H9 (cell line): Measurements from ENCODE around the gene DEPP1. TPM values are rescaled to one million over a fixed set of nuclear protein-coding genes. Genes with fewer than 3 reads are reported as not detected.

Experiments
- DNase-seq: peaks from one replicate; pipeline ENCODE4 v3.0.0-alpha.2; 2017
- H2AFZ ChIP-seq: one replicate; pipeline ENCODE4 v1.6.1; 2013; ENCODE audit warnings: mild to moderate bottlenecking, low read length, control low read depth, moderate library complexity
- H2AK5ac ChIP-seq: 2 replicates; pipeline ENCODE4 v1.6.1; 2013; ENCODE audit warnings: low read length, control low read depth, mixed read lengths; ENCODE audit not compliant: insufficient read length
- H2BK120ac ChIP-seq: one replicate; pipeline ENCODE4 v1.6.1; 2013; ENCODE audit warnings: low read depth, mild to moderate bottlenecking, low read length, control low read depth, inconsistent platforms; ENCODE audit not compliant: poor library complexity, severe bottlenecking
- H2BK12ac ChIP-seq: 2 replicates; pipeline ENCODE4 v1.6.1; 2013; ENCODE audit warnings: low read length, control low read depth, mixed read lengths, low read depth; ENCODE audit not compliant: insufficient read length
- H2BK15ac ChIP-seq: 2 replicates; pipeline ENCODE4 v1.6.1; 2013; ENCODE audit warnings: low read depth, low read length, control low read depth
- H2BK20ac ChIP-seq: one replicate; pipeline ENCODE4 v1.6.1; 2013; ENCODE audit warnings: low read depth, mild to moderate bottlenecking, low read length, control low read depth, inconsistent platforms; ENCODE audit not compliant: poor library complexity, severe bottlenecking
- H2BK5ac ChIP-seq: 2 replicates; pipeline ENCODE4 v1.6.1; 2013; ENCODE audit warnings: low read length, control low read depth, mixed read lengths; ENCODE audit not compliant: insufficient read length
- H3K14ac ChIP-seq: 2 replicates; pipeline ENCODE4 v1.6.1; 2013; ENCODE audit warnings: low read length, control low read depth; ENCODE audit not compliant: insufficient read depth
- H3K18ac ChIP-seq: 2 replicates; pipeline ENCODE4 v1.6.1; 2013; ENCODE audit warnings: low read depth, mild to moderate bottlenecking, mixed read lengths, low read length, control low read depth; ENCODE audit not compliant: insufficient read length
- H3K23ac ChIP-seq: 2 replicates; pipeline ENCODE4 v1.6.1; 2013; ENCODE audit warnings: low read length, control low read depth, mixed read lengths, low read depth; ENCODE audit not compliant: insufficient read length
- H3K23me2 ChIP-seq: 2 replicates; pipeline ENCODE4 v1.6.1; 2013; ENCODE audit warnings: low read depth, mild to moderate bottlenecking, mixed read lengths, low read length, control low read depth; ENCODE audit not compliant: insufficient read length, poor library complexity, severe bottlenecking
- H3K27ac ChIP-seq: 2 replicates; pipeline ENCODE4 v1.5.1; 2013; ENCODE audit warnings: low read length, control low read depth, mixed read lengths, low read depth; ENCODE audit not compliant: insufficient read length
- H3K27me3 ChIP-seq: 2 replicates; pipeline ENCODE4 v1.6.1; 2013; ENCODE audit warnings: low read length, control low read depth, inconsistent platforms; ENCODE audit not compliant: insufficient read depth
- H3K4ac ChIP-seq: 2 replicates; pipeline ENCODE4 v1.6.1; 2013; ENCODE audit warnings: low read depth, mild to moderate bottlenecking, control low read depth, inconsistent platforms, low read length, moderate library complexity
- H3K4me1 ChIP-seq: 2 replicates; pipeline ENCODE4 v1.6.1; 2013; ENCODE audit warnings: low read length, control low read depth, inconsistent platforms; ENCODE audit not compliant: insufficient read depth
- H3K4me2 ChIP-seq: 2 replicates; pipeline ENCODE4 v1.6.1; 2013; ENCODE audit warnings: low read length, control low read depth, mixed read lengths; ENCODE audit not compliant: insufficient read length, insufficient read depth
- H3K56ac ChIP-seq: 2 replicates; pipeline ENCODE4 v1.6.1; 2013; ENCODE audit warnings: low read depth, mild to moderate bottlenecking, mixed read lengths, low read length, control low read depth; ENCODE audit not compliant: insufficient read length
- H3K79me1 ChIP-seq: 2 replicates; pipeline ENCODE4 v1.6.1; 2013; ENCODE audit warnings: low read depth, mild to moderate bottlenecking, moderate library complexity, low read length, control low read depth, inconsistent platforms; ENCODE audit not compliant: insufficient read depth, poor library complexity, severe bottlenecking
- H3K79me2 ChIP-seq: 2 replicates; pipeline ENCODE4 v1.6.1; 2013; ENCODE audit warnings: low read length, control low read depth, inconsistent platforms; ENCODE audit not compliant: insufficient read depth
- H3K9ac ChIP-seq: 2 replicates; pipeline ENCODE4 v1.6.1; 2013; ENCODE audit warnings: low read length, control low read depth, mixed read lengths; ENCODE audit not compliant: insufficient read length; ENCODE audit errors: extremely low read depth
- H3K9me3 ChIP-seq: one replicate; pipeline ENCODE4 v1.6.1; 2013; ENCODE audit warnings: low read depth, low read length, inconsistent platforms; ENCODE audit not compliant: control insufficient read depth
- H3T11ph ChIP-seq: one replicate; pipeline ENCODE4 v1.6.1; 2013; ENCODE audit warnings: mild to moderate bottlenecking, low read length, control low read depth, inconsistent platforms
- H4K20me1 ChIP-seq: one replicate; pipeline ENCODE4 v1.6.1; 2013; ENCODE audit not compliant: control insufficient read depth, insufficient read length, insufficient read depth
- H4K5ac ChIP-seq: 2 replicates; pipeline ENCODE4 v1.6.1; 2013; ENCODE audit warnings: low read depth, mild to moderate bottlenecking, mixed read lengths, low read length, control low read depth; ENCODE audit not compliant: insufficient read length
- H4K8ac ChIP-seq: replicated peaks from 2 replicates; pipeline ENCODE4 v1.6.1; 2013; ENCODE audit warnings: low read length, control low read depth, mixed read lengths, low read depth; ENCODE audit not compliant: insufficient read length
- H4K91ac ChIP-seq: 2 replicates; pipeline ENCODE4 v1.6.1; 2013; ENCODE audit warnings: low read depth, mild to moderate bottlenecking, moderate library complexity, mixed read lengths, low read length, control low read depth; ENCODE audit not compliant: insufficient read length
- H3K27ac Mint-ChIP-seq, 3 experiments: 2 replicates in 2 of 3; 3 replicates in 1 of 3; pipeline ENCODE4 v1.8.0; 2020 to 2021; ENCODE audit warnings: mixed read lengths in 3 of 3, mild to moderate bottlenecking in 1 of 3, moderate library complexity in 1 of 3
- H3K27me3 Mint-ChIP-seq: 2 replicates; pipeline ENCODE4 v1.8.0; 2021; ENCODE audit warnings: low read depth, mild to moderate bottlenecking, moderate library complexity, mixed read lengths
- H3K36me3 Mint-ChIP-seq, 3 experiments: 2 replicates in 2 of 3; 3 replicates in 1 of 3; pipeline ENCODE4 v1.8.0; 2020 to 2021; ENCODE audit warnings: low read depth in 3 of 3, mixed read lengths in 3 of 3; ENCODE audit not compliant: insufficient read depth in 1 of 3
- H3K4me1 Mint-ChIP-seq, 2 experiments: 2 replicates each; pipeline ENCODE4 v1.8.0; 2020; ENCODE audit warnings: mixed read lengths in 2 of 2
- H3K4me3 Mint-ChIP-seq, 2 experiments: 2 replicates in 1 of 2; 3 replicates in 1 of 2; pipeline ENCODE4 v1.8.0; 2020 to 2021; ENCODE audit warnings: mild to moderate bottlenecking in 2 of 2, mixed read lengths in 2 of 2, moderate library complexity in 1 of 2
- H3K9me3 Mint-ChIP-seq, 2 experiments: 2 replicates in 1 of 2; 3 replicates in 1 of 2; pipeline ENCODE4 v1.8.0; 2020; ENCODE audit warnings: mild to moderate bottlenecking in 2 of 2, mixed read lengths in 2 of 2, moderate library complexity in 1 of 2
- WGBS: extraction: QIAGEN DNeasy Blood & Tissue Kit; methylation state at CpG from one replicate; pipeline ENCODE4 v1.1.7; 2013; ENCODE audit warnings: missing lambda C conversion rate, low lambda C conversion rate, mixed read lengths; ENCODE audit not compliant: insufficient read length; ENCODE audit errors: extremely low coverage; 5-methylcytosine and 5-hydroxymethylcytosine counted together
- total RNA-seq: library from RNA; stranded (reverse); gene quantifications from 2 replicates; pipeline ENCODE4 v1.2.1, GENCODE V29; 2021
- TF ChIP-seq, protein P1 (sequence below): fragments of 200-600 bp; sonication (generic); conservative IDR thresholded peaks from 3 replicates; pipeline ENCODE4 v1.8.0; 2021; ENCODE audit warnings: antibody characterized with exemption, mild to moderate bottlenecking

The DEPP1 gene
- total RNA-seq, 1 experiment from 2014 or later = 2.4 TPM

GRCh38 chr10:44997105-44997748 lies 18.6 kb upstream of the DEPP1 start:
- H3K18ac ChIP-seq = no peak overlapping the region
- Mint-ChIP-seq H3K36me3 (peaks cover 0 to 22% (median 3%) of the 10 kb centered on the region in 3 experiments; a peak in 3 of 7 replicates), H3K27ac (no peak overlapping the region), H3K4me3 (no peak overlapping the region), H3K4me1 (peaks cover 45 to 46% of the 10 kb centered on the region in 2 experiments), H3K27me3 (peaks cover 12% of the 10 kb centered on the region), H3K9me3 (peaks cover under 1 to 13% of the 10 kb centered on the region in 2 experiments; a peak in 4 of 5 replicates)
- no peak overlapping the region for H2AK5ac ChIP-seq
- H3K79me2 ChIP-seq = no peaks in the 10 kb centered on the region; the same call in 1 of the 2 replicates
- no peak overlapping the region for H2BK120ac ChIP-seq
- no peak overlapping the region for H3K27ac ChIP-seq
- no peak overlapping the region for H3K56ac ChIP-seq
- no peak overlapping the region for H3K14ac ChIP-seq
- H2BK15ac ChIP-seq = no peak overlapping the region
- H3K9me3 ChIP-seq = no peaks in the 10 kb centered on the region
- H3K4ac ChIP-seq = no peak overlapping the region
- WGBS = no CpG with 5 or more reads among the region's 6 CpGs
- no peak overlapping the region for H2BK5ac ChIP-seq
- H2BK20ac ChIP-seq = no peak overlapping the region
- no peak overlapping the region for H2AFZ ChIP-seq
- TF ChIP-seq, protein P1, sequence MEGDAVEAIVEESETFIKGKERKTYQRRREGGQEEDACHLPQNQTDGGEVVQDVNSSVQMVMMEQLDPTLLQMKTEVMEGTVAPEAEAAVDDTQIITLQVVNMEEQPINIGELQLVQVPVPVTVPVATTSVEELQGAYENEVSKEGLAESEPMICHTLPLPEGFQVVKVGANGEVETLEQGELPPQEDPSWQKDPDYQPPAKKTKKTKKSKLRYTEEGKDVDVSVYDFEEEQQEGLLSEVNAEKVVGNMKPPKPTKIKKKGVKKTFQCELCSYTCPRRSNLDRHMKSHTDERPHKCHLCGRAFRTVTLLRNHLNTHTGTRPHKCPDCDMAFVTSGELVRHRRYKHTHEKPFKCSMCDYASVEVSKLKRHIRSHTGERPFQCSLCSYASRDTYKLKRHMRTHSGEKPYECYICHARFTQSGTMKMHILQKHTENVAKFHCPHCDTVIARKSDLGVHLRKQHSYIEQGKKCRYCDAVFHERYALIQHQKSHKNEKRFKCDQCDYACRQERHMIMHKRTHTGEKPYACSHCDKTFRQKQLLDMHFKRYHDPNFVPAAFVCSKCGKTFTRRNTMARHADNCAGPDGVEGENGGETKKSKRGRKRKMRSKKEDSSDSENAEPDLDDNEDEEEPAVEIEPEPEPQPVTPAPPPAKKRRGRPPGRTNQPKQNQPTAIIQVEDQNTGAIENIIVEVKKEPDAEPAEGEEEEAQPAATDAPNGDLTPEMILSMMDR = no peak
- no peak overlapping the region for H4K91ac ChIP-seq
- H4K5ac ChIP-seq = no peak overlapping the region
- no peak overlapping the region for H3K23ac ChIP-seq
- H3T11ph ChIP-seq = no peak overlapping the region
- H3K9ac ChIP-seq = no peak overlapping the region
- no peaks in the 10 kb centered on the region for H4K20me1 ChIP-seq
- H3K4me1 ChIP-seq = no peaks in the 10 kb centered on the region; the same call in none of the 2 replicates
- H4K8ac ChIP-seq = no peak overlapping the region
- peaks cover 5% of the 10 kb centered on the region for H3K23me2 ChIP-seq
- peaks cover 2% of the 10 kb centered on the region for H3K79me1 ChIP-seq
- H3K4me2 ChIP-seq = no peak overlapping the region
- no peaks in the 10 kb centered on the region for H3K27me3 ChIP-seq
- H2BK12ac ChIP-seq = no peak overlapping the region
- DNase-seq = no peak
